HCT116 (cell line): ENCODE measurements around the gene SNRNP35.

ENCODE experiments used
- EZH2 ChIP-seq: fragments of 200-600 bp; sonication (generic); IDR thresholded peaks from 2 replicates; pipeline ENCODE4 v1.6.1; 2017; ENCODE audit warnings: antibody characterized with exemption, mixed run types
- POLR2A ChIP-seq: IDR thresholded peaks from 2 replicates; pipeline ENCODE4 v1.7.0; 2011; ENCODE audit warnings: borderline replicate concordance; ENCODE audit not compliant: insufficient read depth, insufficient read length; ENCODE audit errors: extremely low read depth
- POLR2AphosphoS5 ChIP-seq: IDR thresholded peaks from 2 replicates; pipeline ENCODE4 v1.6.1; 2011; ENCODE audit warnings: mild to moderate bottlenecking, low read depth, low read length, moderate library complexity
- REST ChIP-seq: IDR thresholded peaks from 2 replicates; pipeline ENCODE4 v1.6.1; 2012; ENCODE audit warnings: low read depth
- YY1 ChIP-seq: IDR thresholded peaks from 2 replicates; pipeline ENCODE4 v1.6.1; 2011; ENCODE audit warnings: low read length, low read depth, moderate library complexity, mild to moderate bottlenecking; ENCODE audit not compliant: insufficient replicate concordance; ENCODE audit errors: extremely low read depth
- TF ChIP-seq, protein P1 (sequence below), 3 experiments: fragments of 200-600 bp in 1 of 3; sonication (generic) in 1 of 3; IDR thresholded peaks in 2 of 3; conservative IDR thresholded peaks in 1 of 3; 2 replicates each; pipeline ENCODE4 v1.5.1; 2012 to 2017; ENCODE audit warnings: low read depth in 2 of 3, low read length in 2 of 3, antibody characterized with exemption in 1 of 3, borderline replicate concordance in 1 of 3, control low read depth in 1 of 3, mild to moderate bottlenecking in 1 of 3, mixed read lengths in 1 of 3, mixed run types in 1 of 3, moderate library complexity in 1 of 3; ENCODE audit not compliant: insufficient read depth in 1 of 3
- TF ChIP-seq, protein P2 (sequence below): IDR thresholded peaks from 2 replicates; pipeline ENCODE4 v1.6.1; 2011; ENCODE audit warnings: mild to moderate bottlenecking, low read length, moderate library complexity; ENCODE audit not compliant: insufficient replicate concordance; ENCODE audit errors: extremely low read depth

DNA sequence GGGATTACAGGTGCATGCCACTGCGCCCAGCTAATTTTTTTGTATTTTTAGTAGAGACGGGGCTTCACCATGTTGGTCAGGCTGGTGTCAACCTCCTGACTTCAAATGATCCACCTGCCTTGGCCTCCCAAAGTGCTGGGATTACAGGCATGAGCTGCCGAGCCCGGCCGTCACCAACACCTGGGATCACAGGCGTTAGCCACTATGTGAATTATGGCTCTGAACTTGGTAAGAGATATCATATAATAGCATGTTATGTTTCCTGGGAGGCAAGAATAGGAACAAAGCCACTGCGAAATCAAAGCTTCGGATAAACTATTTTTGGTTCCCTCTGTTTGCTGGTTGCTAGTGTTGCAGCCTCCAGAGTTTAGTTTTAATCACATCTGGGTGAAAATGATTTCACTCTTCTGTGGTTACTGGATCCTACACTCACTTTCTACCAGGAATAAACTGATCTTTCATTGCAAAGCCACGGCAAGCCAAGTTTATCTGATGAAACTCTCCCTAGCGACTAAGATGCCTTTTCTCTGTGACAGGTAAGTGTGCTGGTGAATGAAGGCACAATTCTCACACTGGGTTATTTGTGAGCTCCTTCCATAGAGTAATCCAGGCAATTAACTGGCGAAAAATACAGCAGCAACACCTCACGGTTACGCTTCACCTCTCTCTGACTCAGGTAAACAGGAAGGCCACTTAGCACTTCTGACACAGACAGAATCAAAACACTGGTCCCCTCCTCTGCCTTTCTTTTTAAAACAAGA is 16.7 kb downstream of the SNRNP35 start:
- TF ChIP-seq, protein P1, sequence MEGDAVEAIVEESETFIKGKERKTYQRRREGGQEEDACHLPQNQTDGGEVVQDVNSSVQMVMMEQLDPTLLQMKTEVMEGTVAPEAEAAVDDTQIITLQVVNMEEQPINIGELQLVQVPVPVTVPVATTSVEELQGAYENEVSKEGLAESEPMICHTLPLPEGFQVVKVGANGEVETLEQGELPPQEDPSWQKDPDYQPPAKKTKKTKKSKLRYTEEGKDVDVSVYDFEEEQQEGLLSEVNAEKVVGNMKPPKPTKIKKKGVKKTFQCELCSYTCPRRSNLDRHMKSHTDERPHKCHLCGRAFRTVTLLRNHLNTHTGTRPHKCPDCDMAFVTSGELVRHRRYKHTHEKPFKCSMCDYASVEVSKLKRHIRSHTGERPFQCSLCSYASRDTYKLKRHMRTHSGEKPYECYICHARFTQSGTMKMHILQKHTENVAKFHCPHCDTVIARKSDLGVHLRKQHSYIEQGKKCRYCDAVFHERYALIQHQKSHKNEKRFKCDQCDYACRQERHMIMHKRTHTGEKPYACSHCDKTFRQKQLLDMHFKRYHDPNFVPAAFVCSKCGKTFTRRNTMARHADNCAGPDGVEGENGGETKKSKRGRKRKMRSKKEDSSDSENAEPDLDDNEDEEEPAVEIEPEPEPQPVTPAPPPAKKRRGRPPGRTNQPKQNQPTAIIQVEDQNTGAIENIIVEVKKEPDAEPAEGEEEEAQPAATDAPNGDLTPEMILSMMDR (IDR thresholded peaks at IDR 0.05 in 2 of 3, conservative IDR thresholded peaks at IDR 0.05 in 1 of 3; ENCODE audit: borderline replicate concordance in 1 of 3, insufficient read depth in 1 of 3, low read depth in 2 of 3, low read length in 2 of 3), result no peak
- TF ChIP-seq EZH2 (no peak), YY1 (no peak), POLR2A (no peak), REST (no peak), POLR2AphosphoS5 (no peak)
- TF ChIP-seq, protein P2, sequence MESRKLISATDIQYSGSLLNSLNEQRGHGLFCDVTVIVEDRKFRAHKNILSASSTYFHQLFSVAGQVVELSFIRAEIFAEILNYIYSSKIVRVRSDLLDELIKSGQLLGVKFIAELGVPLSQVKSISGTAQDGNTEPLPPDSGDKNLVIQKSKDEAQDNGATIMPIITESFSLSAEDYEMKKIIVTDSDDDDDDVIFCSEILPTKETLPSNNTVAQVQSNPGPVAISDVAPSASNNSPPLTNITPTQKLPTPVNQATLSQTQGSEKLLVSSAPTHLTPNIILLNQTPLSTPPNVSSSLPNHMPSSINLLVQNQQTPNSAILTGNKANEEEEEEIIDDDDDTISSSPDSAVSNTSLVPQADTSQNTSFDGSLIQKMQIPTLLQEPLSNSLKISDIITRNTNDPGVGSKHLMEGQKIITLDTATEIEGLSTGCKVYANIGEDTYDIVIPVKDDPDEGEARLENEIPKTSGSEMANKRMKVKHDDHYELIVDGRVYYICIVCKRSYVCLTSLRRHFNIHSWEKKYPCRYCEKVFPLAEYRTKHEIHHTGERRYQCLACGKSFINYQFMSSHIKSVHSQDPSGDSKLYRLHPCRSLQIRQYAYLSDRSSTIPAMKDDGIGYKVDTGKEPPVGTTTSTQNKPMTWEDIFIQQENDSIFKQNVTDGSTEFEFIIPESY, result no peak
